K562 (cell line): Measurements from ENCODE around the gene PID1.

ENCODE experiments used
- CEBPB ChIP-seq: fragments of 450-650 bp; IDR thresholded peaks from 2 replicates; pipeline ENCODE4 v1.6.1; 2016; ENCODE audit warnings: missing genetic modification characterization, missing compliant biosample characterization
- CHD2 ChIP-seq: IDR thresholded peaks from 2 replicates; pipeline ENCODE4 v1.6.1; 2011; ENCODE audit warnings: low read depth, low read length
- ETS2 ChIP-seq: IDR thresholded peaks from 2 replicates; pipeline ENCODE4 v1.6.1; 2016; ENCODE audit warnings: borderline replicate concordance, missing genetic modification characterization, mild to moderate bottlenecking, moderate library complexity, missing compliant biosample characterization; ENCODE audit not compliant: poor library complexity, severe bottlenecking
- JUN ChIP-seq, 2 experiments: sonication (generic) in 1 of 2; formaldehyde crosslinking in 1 of 2; IDR thresholded peaks; 2 replicates each; pipeline versions ENCODE4 v1.6.1 to v1.8.0; 2012 to 2022; ENCODE audit warnings: borderline replicate concordance in 2 of 2, mild to moderate bottlenecking in 2 of 2, improper control_type of control experiment in 1 of 2, low read depth in 1 of 2, low read length in 1 of 2, missing genetic modification reagents in 1 of 2
- KAT8 ChIP-seq: fragments of 450-650 bp; IDR thresholded peaks from 2 replicates; pipeline ENCODE4 v1.6.1; 2016; ENCODE audit warnings: low read depth, mild to moderate bottlenecking
- POLR2A ChIP-seq: fragments of 450-650 bp; conservative IDR thresholded peaks from 2 replicates; pipeline ENCODE4 v1.6.1; 2016
- POLR2AphosphoS2 ChIP-seq: IDR thresholded peaks from 2 replicates; pipeline ENCODE4 v1.6.1; 2012; ENCODE audit warnings: low read length, improper control_type of control experiment
- TAF7 ChIP-seq: fragments of 450-650 bp; IDR thresholded peaks from 2 replicates; pipeline ENCODE4 v1.6.1; 2016; ENCODE audit warnings: missing genetic modification characterization, missing compliant biosample characterization
- ZKSCAN1 ChIP-seq: fragments of 150-350 bp; IDR thresholded peaks from 2 replicates; pipeline ENCODE4 v1.6.1; 2016; ENCODE audit warnings: low read depth, low read length
- TF ChIP-seq, protein P1 (sequence below), 3 experiments: IDR thresholded peaks in 2 of 3; conservative IDR thresholded peaks in 1 of 3; 2 replicates each; pipeline ENCODE4 v1.5.1; 2011 to 2012; ENCODE audit warnings: low read length in 3 of 3, mild to moderate bottlenecking in 3 of 3, control low read depth in 2 of 3, improper control_type of control experiment in 1 of 3, inconsistent platforms in 1 of 3, low read depth in 1 of 3, mixed read lengths in 1 of 3, moderate library complexity in 1 of 3; ENCODE audit not compliant: insufficient read depth in 2 of 3
- TF ChIP-seq, protein P2 (sequence below): sonication (generic); formaldehyde crosslinking; IDR thresholded peaks from 2 replicates; pipeline ENCODE4 v1.8.1; 2023; ENCODE audit warnings: missing genetic modification reagents, mild to moderate bottlenecking, borderline replicate concordance

DNA sequence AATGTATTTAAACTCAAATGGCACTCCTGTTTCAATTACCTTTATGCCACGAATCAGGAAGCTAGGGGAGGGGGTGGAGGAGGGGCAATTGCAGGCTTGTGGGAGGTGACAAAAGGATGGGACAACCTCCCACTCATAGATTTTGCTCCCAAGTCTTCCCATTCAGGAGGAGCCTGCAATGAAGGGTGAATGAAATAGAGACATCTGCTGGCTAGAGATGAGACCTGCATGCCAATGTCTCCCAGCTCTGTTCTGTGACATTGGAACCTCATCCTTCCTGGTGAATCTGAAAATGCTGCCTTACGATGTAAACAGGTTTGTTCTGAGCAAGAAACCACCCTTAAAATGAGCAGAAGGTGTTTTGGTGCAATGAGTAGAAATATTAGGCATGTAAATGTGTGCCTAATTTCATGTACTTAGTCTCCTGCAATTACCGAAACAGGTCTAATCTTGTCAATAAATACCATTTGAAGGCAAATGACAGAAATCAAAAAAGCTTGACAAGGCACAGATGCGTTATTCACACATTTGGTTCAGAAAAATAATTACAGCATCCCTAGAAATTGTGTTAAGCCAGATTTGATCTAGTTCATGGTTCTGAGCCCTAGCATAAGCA lies 2.7 kb upstream of the PID1 start:
- TF ChIP-seq, protein P1, sequence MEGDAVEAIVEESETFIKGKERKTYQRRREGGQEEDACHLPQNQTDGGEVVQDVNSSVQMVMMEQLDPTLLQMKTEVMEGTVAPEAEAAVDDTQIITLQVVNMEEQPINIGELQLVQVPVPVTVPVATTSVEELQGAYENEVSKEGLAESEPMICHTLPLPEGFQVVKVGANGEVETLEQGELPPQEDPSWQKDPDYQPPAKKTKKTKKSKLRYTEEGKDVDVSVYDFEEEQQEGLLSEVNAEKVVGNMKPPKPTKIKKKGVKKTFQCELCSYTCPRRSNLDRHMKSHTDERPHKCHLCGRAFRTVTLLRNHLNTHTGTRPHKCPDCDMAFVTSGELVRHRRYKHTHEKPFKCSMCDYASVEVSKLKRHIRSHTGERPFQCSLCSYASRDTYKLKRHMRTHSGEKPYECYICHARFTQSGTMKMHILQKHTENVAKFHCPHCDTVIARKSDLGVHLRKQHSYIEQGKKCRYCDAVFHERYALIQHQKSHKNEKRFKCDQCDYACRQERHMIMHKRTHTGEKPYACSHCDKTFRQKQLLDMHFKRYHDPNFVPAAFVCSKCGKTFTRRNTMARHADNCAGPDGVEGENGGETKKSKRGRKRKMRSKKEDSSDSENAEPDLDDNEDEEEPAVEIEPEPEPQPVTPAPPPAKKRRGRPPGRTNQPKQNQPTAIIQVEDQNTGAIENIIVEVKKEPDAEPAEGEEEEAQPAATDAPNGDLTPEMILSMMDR (IDR thresholded peaks at IDR 0.05 in 2 of 3, conservative IDR thresholded peaks at IDR 0.05 in 1 of 3; ENCODE audit: insufficient read depth in 2 of 3, low read depth in 1 of 3, low read length in 3 of 3), result peak; percentile 23 to 57 (median 48); a peak in 5 of 6 replicates
- TF ChIP-seq JUN (IDR thresholded peaks at IDR 0.05; ENCODE audit: borderline replicate concordance, low read depth, low read length), result no peak
- TF ChIP-seq JUN (CRISPR knock-in tag; IDR thresholded peaks at IDR 0.05; ENCODE audit: borderline replicate concordance), result no peak
- TF ChIP-seq POLR2A, result no peak
- TF ChIP-seq CEBPB (tag), result no peak
- TF ChIP-seq, protein P2, sequence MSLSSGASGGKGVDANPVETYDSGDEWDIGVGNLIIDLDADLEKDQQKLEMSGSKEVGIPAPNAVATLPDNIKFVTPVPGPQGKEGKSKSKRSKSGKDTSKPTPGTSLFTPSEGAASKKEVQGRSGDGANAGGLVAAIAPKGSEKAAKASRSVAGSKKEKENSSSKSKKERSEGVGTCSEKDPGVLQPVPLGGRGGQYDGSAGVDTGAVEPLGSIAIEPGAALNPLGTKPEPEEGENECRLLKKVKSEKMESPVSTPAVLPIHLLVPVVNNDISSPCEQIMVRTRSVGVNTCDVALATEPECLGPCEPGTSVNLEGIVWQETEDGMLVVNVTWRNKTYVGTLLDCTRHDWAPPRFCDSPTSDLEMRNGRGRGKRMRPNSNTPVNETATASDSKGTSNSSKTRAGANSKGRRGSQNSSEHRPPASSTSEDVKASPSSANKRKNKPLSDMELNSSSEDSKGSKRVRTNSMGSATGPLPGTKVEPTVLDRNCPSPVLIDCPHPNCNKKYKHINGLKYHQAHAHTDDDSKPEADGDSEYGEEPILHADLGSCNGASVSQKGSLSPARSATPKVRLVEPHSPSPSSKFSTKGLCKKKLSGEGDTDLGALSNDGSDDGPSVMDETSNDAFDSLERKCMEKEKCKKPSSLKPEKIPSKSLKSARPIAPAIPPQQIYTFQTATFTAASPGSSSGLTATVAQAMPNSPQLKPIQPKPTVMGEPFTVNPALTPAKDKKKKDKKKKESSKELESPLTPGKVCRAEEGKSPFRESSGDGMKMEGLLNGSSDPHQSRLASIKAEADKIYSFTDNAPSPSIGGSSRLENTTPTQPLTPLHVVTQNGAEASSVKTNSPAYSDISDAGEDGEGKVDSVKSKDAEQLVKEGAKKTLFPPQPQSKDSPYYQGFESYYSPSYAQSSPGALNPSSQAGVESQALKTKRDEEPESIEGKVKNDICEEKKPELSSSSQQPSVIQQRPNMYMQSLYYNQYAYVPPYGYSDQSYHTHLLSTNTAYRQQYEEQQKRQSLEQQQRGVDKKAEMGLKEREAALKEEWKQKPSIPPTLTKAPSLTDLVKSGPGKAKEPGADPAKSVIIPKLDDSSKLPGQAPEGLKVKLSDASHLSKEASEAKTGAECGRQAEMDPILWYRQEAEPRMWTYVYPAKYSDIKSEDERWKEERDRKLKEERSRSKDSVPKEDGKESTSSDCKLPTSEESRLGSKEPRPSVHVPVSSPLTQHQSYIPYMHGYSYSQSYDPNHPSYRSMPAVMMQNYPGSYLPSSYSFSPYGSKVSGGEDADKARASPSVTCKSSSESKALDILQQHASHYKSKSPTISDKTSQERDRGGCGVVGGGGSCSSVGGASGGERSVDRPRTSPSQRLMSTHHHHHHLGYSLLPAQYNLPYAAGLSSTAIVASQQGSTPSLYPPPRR (CRISPR knock-in tag), result no peak
- no peak for TF ChIP-seq TAF7 (tag)
- TF ChIP-seq ETS2 (tag), result no peak
- no peak for TF ChIP-seq KAT8
- no peak for TF ChIP-seq CHD2
- no peak for TF ChIP-seq POLR2AphosphoS2
- no peak for TF ChIP-seq ZKSCAN1
